ENCODE results near the gene ZNF157.

The ZNF157 gene

GRCh38 chrX:47448165-47448806 is 77.9 kb downstream of the ZNF157 start:
- no peak for DNase-seq

GRCh38 chrX:47452112-47452511 is 81.7 kb downstream of the ZNF157 start:
- DNase-seq: no peak

DNA sequence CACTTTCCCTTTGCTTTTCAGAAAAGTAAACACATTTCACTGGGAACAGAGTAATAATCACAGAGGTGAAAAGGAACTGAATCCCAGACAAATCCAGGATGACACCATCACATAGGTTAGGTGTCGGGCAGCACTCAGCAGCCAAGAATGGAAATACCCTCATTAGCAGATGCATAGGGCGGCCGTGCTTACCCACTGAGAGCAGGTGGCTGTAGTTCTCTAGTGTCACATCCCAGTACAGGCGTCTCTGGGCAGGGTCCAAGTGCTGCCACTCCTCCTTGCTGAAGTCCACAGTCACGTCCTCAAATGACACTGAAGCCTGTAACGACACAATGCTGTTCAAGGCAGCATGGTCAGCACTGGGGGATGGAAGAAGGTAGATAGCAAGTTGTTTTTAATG is 85.7 kb downstream of the ZNF157 start:
- no peak for DNase-seq

DNA sequence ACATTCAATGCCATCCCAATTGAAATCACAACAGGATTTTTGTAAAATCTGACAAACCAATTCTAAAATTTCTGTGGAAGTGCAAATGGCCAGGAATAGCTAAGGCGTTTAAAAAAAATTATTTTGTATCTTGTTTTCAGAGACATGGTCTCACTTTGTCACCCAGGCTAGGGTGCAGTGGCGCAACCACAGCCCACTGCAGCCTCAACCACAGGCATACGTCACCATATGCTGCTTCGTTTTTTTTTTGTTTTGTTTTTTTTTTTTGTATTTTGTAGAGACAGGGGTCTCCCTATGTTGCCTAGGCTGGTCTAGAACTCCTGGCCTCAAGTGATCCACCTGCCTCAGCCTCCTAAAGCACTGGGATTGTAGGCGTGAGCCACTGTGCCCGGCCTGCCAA is 88.2 kb downstream of the ZNF157 start:
- DNase-seq: no peak

- no peak for DNase-seq
These were observed 90.2 kb downstream of the ZNF157 start for GRCh38 chrX:47460561-47460960.
